Osteoblast (primary cell): ENCODE measurements around the gene NOS1AP. TPM values are rescaled to one million over a fixed set of nuclear protein-coding genes. Genes with fewer than 3 reads are reported as not detected.
"Not testable (repeated sequence)": the region's sequence is repeated elsewhere in the genome, so short reads cannot be mapped to it uniquely, and the experiment has no call there.

ENCODE experiments used
- DNase-seq: peaks from one replicate; pipeline ENCODE4 v3.0.0; 2011; ENCODE audit warnings: low spot score, mixed read lengths; ENCODE audit not compliant: insufficient read length; ENCODE audit errors: missing footprints
- H2AFZ ChIP-seq: 2 replicates; pipeline ENCODE4 v1.6.0; 2011; ENCODE audit warnings: mild to moderate bottlenecking, low read length
- H3K27ac ChIP-seq: 2 replicates; pipeline ENCODE4 v1.5.1; 2011; ENCODE audit warnings: mild to moderate bottlenecking, low read depth, low read length, moderate library complexity
- H3K27me3 ChIP-seq: 2 replicates; pipeline ENCODE4 v1.6.0; 2012; ENCODE audit warnings: mild to moderate bottlenecking, control low read depth, inconsistent platforms, low read length, moderate library complexity; ENCODE audit not compliant: insufficient read depth
- H3K36me3 ChIP-seq: 2 replicates; pipeline ENCODE4 v1.5.1; 2011; ENCODE audit warnings: mild to moderate bottlenecking, low read length, control low read depth, moderate library complexity; ENCODE audit not compliant: insufficient read depth
- H3K4me1 ChIP-seq: 2 replicates; pipeline ENCODE4 v1.5.1; 2011; ENCODE audit warnings: mild to moderate bottlenecking, low read length, control low read depth, moderate library complexity; ENCODE audit not compliant: insufficient read depth
- H3K4me2 ChIP-seq: 2 replicates; pipeline ENCODE4 v1.6.0; 2011; ENCODE audit warnings: mild to moderate bottlenecking, low read length; ENCODE audit not compliant: insufficient read depth
- H3K4me3 ChIP-seq: fragments of 200-600 bp; sonication (generic); 3 replicates; pipeline ENCODE4 v1.5.1; 2012; ENCODE audit warnings: mild to moderate bottlenecking, low read length, inconsistent platforms; ENCODE audit not compliant: insufficient read depth
- H3K79me2 ChIP-seq: 2 replicates; pipeline ENCODE4 v1.6.0; 2012; ENCODE audit warnings: mild to moderate bottlenecking, low read length, control low read depth, inconsistent platforms; ENCODE audit not compliant: insufficient read depth
- H3K9me3 ChIP-seq: 2 replicates; pipeline ENCODE4 v1.5.1; 2011; ENCODE audit warnings: low read depth, low read length, control low read depth
- H4K20me1 ChIP-seq: 2 replicates; pipeline ENCODE4 v1.6.0; 2012; ENCODE audit warnings: mild to moderate bottlenecking, low read length, control low read depth; ENCODE audit not compliant: insufficient read depth
- total RNA-seq: library from RNA; depleted of rRNA; stranded (reverse); fragments of >200 nt; gene quantifications from 2 replicates; pipeline ENCODE4 v1.2.3, GENCODE V29; 2012
- TF ChIP-seq, protein P1 (sequence below): IDR thresholded peaks from 2 replicates; pipeline ENCODE4 v1.5.1; 2011; ENCODE audit warnings: mild to moderate bottlenecking, low read depth, low read length, moderate library complexity; ENCODE audit errors: extremely low read depth

The NOS1AP gene
- total RNA-seq, 1 donor: not detected

DNA sequence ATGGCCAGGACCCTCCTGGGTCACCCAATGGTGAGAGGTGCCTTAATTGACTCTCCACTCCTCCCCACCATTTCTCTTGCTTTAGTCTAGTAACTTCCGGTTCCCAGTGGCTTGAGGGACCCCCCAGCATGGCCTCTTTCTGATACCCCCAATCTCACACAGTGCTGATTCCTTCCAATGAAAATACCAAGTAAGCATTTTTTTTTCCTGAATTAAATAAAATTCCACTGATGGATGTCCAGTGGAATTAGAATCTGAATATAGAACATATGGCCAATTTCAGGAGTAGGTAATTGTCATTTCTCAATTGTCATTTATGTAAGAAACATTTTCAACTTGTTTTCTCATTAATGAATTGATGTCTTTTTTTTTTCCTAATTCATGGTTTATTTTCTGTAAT is 9.5 kb downstream of the NOS1AP start:
- Histone ChIP-seq H4K20me1 (no peaks in the 10 kb centered on the region), H3K9me3 (no peaks in the 10 kb centered on the region), H3K27ac (no peak overlapping the region), H3K4me2 (no peak overlapping the region), H2AFZ (no peak overlapping the region), H3K79me2 (no peaks in the 10 kb centered on the region), H3K36me3 (no peaks in the 10 kb centered on the region), H3K27me3 (peaks cover 5% of the 10 kb centered on the region), H3K4me1 (peaks cover 2% of the 10 kb centered on the region), H3K4me3 (no peak overlapping the region)
- TF ChIP-seq, protein P1, sequence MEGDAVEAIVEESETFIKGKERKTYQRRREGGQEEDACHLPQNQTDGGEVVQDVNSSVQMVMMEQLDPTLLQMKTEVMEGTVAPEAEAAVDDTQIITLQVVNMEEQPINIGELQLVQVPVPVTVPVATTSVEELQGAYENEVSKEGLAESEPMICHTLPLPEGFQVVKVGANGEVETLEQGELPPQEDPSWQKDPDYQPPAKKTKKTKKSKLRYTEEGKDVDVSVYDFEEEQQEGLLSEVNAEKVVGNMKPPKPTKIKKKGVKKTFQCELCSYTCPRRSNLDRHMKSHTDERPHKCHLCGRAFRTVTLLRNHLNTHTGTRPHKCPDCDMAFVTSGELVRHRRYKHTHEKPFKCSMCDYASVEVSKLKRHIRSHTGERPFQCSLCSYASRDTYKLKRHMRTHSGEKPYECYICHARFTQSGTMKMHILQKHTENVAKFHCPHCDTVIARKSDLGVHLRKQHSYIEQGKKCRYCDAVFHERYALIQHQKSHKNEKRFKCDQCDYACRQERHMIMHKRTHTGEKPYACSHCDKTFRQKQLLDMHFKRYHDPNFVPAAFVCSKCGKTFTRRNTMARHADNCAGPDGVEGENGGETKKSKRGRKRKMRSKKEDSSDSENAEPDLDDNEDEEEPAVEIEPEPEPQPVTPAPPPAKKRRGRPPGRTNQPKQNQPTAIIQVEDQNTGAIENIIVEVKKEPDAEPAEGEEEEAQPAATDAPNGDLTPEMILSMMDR: no peak
- DNase-seq: no peak

DNA sequence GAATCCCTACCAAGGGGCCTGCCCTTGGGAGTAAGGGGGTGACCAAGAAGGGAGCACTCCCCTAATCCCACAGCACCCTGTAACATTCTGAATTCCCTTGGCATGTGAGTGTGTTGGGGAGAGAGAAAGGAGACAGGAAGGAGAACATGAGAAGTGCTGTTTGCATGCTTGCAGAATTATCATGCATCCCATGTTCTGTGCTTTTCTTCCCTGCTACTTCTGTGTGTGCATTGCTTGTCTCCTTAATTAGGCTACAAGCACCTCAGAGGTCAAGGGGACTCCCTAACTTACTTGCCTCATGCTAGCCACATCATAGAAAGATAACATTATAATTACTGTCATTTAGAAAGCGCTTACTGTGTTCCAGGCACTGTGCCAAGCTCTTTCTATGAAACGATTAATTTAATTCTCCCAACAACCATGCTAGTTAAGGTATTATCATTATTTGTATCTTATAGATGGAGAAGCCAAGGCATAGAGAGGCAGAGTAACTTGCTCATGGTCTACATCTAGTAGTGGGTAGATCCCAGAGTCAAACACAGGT is 11.1 kb downstream of the NOS1AP start:
- no peaks in the 10 kb centered on the region for H3K27me3 ChIP-seq
- H3K4me2 ChIP-seq: no peak overlapping the region
- no peak for DNase-seq
- H3K27ac ChIP-seq: no peak overlapping the region
- no peaks in the 10 kb centered on the region for H3K36me3 ChIP-seq
- H3K4me1 ChIP-seq: peaks cover 2% of the 10 kb centered on the region
- no peaks in the 10 kb centered on the region for H3K79me2 ChIP-seq
- H2AFZ ChIP-seq: no peak overlapping the region
- H3K9me3 ChIP-seq: no peaks in the 10 kb centered on the region
- H4K20me1 ChIP-seq: no peaks in the 10 kb centered on the region
- no peak overlapping the region for H3K4me3 ChIP-seq
- TF ChIP-seq, protein P1: no peak

DNA sequence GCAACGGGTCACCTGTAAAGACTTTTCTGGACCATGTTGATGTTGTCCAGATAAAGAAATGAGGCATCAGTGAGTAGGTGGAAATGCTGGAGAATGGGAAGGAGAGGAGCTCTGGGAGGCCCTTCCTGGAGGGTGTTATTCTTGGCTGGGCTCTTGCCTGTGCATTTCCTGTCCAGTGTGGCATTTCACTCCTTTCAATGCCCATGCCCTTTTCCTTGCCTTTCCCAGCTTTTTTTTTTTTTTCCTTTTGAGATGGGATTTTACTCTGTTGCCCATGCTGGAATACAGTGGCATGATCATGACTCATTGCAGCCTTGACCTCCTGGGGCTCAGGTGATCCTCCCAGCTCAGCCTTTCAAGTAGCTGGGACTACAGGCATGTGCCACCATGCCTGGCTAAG is 11.8 kb downstream of the NOS1AP start:
- no peaks in the 10 kb centered on the region for H3K79me2 ChIP-seq
- TF ChIP-seq, protein P1: no peak
- no peak for DNase-seq
- H3K27ac ChIP-seq: no peak overlapping the region
- no peak overlapping the region for H3K4me2 ChIP-seq
- H2AFZ ChIP-seq: no peak overlapping the region
- H3K4me1 ChIP-seq: peaks cover 2% of the 10 kb centered on the region
- H3K36me3 ChIP-seq: no peaks in the 10 kb centered on the region
- H3K4me3 ChIP-seq: no peak overlapping the region
- H3K9me3 ChIP-seq: no peaks in the 10 kb centered on the region
- no peaks in the 10 kb centered on the region for H4K20me1 ChIP-seq
- H3K27me3 ChIP-seq: no peaks in the 10 kb centered on the region

DNA sequence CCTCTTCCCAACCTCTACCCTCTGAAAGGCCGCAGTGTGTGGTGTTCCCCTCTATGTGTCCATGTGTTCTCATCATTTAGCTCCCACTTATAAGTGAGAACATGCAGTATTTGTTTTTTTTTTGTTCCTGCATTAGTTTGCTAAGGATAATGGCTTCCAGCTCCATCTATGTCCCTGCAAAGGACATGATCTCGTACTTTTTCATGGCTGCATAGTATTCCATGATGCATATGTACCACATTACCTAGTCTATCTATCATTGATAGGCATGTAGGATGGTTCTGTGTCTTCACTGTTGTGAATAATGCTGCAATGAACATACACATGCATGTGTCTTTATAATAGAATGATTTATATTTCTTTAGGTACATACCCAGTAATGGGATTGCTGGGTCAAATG is 12.6 kb downstream of the NOS1AP start:
- H3K4me1 ChIP-seq, H2AFZ ChIP-seq, H3K36me3 ChIP-seq, H3K27ac ChIP-seq, H4K20me1 ChIP-seq, DNase-seq, H3K4me3 ChIP-seq, H3K79me2 ChIP-seq, H3K9me3 ChIP-seq, H3K4me2 ChIP-seq, H3K27me3 ChIP-seq: not testable (repeated sequence)
